ENCODE measurements around the gene KLHL9. TPM values are rescaled to one million over a fixed set of nuclear protein-coding genes. Genes with fewer than 3 reads are reported as not detected.
"Not testable (repeated sequence)": the region's sequence is repeated elsewhere in the genome, so short reads cannot be mapped to it uniquely, and the experiment has no call there.

Gene KLHL9, protein sequence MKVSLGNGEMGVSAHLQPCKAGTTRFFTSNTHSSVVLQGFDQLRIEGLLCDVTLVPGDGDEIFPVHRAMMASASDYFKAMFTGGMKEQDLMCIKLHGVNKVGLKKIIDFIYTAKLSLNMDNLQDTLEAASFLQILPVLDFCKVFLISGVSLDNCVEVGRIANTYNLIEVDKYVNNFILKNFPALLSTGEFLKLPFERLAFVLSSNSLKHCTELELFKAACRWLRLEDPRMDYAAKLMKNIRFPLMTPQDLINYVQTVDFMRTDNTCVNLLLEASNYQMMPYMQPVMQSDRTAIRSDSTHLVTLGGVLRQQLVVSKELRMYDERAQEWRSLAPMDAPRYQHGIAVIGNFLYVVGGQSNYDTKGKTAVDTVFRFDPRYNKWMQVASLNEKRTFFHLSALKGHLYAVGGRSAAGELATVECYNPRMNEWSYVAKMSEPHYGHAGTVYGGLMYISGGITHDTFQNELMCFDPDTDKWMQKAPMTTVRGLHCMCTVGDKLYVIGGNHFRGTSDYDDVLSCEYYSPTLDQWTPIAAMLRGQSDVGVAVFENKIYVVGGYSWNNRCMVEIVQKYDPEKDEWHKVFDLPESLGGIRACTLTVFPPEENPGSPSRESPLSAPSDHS
- total RNA-seq, result 33.6 and 35.2 TPM in 2 replicates
- long read RNA-seq, full-length matches to known transcripts, result 372 of 378 reads
- long read RNA-seq, partial matches to known transcripts, result 0 of 378 reads
- long read RNA-seq, other reads (novel, unspliced or antisense), result 6 of 378 reads

DNA sequence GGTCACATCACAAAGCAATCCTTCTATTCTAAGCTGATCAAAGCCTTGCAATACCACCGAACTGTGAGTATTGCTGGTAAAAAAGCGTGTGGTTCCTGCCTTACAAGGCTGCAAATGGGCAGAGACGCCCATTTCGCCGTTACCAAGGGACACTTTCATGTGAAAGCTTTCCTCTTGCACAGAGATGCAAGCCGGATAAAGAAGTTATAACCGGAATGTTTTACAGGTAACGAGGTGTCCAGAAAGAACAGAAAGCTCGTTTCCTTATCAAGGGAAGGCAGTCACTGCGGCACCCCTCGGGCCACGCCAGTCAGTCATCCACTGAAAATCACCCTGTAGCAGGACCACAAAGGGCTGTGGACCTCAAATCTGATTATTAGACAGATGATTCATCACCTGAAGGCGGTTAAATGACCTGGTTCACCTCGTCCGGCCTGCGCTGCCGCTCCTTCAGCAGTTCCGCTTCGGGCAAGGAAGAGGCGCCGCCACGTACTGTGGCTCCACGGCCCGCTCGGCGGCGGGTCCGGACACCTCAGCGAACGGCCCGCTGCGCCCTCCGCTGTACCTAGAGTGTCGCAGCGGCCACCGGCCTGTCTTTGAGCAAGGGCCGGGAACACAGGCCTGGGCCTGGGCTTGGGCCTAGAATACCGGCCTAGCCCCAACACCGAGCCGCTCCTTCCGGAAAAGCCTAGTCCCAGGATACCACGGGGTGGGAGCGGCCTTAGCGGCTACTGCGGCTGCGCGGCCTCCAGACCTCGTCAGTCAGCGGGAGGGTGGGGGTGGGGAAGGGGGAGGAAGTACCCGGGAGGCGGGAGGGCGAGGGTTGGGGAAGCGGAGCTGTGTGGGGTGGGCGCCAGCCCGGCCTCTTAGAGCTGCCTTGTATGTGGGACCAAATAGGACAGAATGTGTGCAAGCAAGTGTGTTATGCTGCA lies at the start of gene KLHL9:
Gene KLHL9 (minus strand): TSS at position 704 of the 932 bp plus-strand sequence. CDS start 545 bp downstream, at position 159.
- peak within 1 kb of the TSS; percentile 87 for H3K4me3 Mint-ChIP-seq (ENCODE audit: unreplicated experiment)
- peaks cover 6% of the 10 kb centered on the region for H3K36me3 Mint-ChIP-seq (ENCODE audit: unreplicated experiment)
- no peaks in the 10 kb centered on the region for H3K9me3 Mint-ChIP-seq (ENCODE audit: unreplicated experiment)
- peak; percentile 97 for DNase-seq (ENCODE audit: extremely low spot score, unreplicated experiment)
- peaks cover 44% of the 10 kb centered on the region for H3K4me1 Mint-ChIP-seq (ENCODE audit: unreplicated experiment)
- TF ChIP-seq, protein P1, sequence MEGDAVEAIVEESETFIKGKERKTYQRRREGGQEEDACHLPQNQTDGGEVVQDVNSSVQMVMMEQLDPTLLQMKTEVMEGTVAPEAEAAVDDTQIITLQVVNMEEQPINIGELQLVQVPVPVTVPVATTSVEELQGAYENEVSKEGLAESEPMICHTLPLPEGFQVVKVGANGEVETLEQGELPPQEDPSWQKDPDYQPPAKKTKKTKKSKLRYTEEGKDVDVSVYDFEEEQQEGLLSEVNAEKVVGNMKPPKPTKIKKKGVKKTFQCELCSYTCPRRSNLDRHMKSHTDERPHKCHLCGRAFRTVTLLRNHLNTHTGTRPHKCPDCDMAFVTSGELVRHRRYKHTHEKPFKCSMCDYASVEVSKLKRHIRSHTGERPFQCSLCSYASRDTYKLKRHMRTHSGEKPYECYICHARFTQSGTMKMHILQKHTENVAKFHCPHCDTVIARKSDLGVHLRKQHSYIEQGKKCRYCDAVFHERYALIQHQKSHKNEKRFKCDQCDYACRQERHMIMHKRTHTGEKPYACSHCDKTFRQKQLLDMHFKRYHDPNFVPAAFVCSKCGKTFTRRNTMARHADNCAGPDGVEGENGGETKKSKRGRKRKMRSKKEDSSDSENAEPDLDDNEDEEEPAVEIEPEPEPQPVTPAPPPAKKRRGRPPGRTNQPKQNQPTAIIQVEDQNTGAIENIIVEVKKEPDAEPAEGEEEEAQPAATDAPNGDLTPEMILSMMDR (IDR thresholded peaks at IDR 0.05), result no peak
- H3K27ac Mint-ChIP-seq (ENCODE audit: unreplicated experiment), result peak within 1 kb of the TSS; percentile 92
- peaks cover 23% of the 10 kb centered on the region for H3K27me3 Mint-ChIP-seq (ENCODE audit: unreplicated experiment)

DNA sequence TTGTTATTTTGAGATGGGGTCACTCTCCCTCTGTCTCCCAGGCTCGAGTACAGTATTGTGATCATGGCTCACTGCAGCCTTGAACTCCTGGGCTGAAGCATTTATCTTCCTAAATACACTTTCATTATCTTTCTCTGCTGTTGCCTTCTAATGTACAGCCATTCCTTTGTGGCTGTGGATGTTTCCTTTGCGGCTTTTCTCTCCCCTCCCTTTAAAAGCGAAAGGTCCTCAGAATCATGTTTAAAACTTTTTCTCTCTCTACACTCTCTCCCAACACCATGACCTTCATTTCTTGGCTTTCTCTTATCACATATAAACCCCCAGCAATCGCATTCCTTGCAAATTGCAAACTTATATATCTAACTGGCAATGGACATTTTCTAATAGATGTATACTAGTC lies 48.4 kb upstream of the KLHL9 start:
- H3K27me3 Mint-ChIP-seq (ENCODE audit: unreplicated experiment), result peaks cover 58% of the 10 kb centered on the region
- H3K36me3 Mint-ChIP-seq (ENCODE audit: unreplicated experiment), result no peaks in the 10 kb centered on the region
- H3K4me1 Mint-ChIP-seq (ENCODE audit: unreplicated experiment), result no peaks in the 10 kb centered on the region
- no peak overlapping the region for H3K27ac Mint-ChIP-seq (ENCODE audit: unreplicated experiment)
- no peaks in the 10 kb centered on the region for H3K9me3 Mint-ChIP-seq (ENCODE audit: unreplicated experiment)
- no peak for DNase-seq (ENCODE audit: extremely low spot score, unreplicated experiment)
- H3K4me3 Mint-ChIP-seq (ENCODE audit: unreplicated experiment), result no peak overlapping the region
- TF ChIP-seq, protein P1 (IDR thresholded peaks at IDR 0.05), result no peak

DNA sequence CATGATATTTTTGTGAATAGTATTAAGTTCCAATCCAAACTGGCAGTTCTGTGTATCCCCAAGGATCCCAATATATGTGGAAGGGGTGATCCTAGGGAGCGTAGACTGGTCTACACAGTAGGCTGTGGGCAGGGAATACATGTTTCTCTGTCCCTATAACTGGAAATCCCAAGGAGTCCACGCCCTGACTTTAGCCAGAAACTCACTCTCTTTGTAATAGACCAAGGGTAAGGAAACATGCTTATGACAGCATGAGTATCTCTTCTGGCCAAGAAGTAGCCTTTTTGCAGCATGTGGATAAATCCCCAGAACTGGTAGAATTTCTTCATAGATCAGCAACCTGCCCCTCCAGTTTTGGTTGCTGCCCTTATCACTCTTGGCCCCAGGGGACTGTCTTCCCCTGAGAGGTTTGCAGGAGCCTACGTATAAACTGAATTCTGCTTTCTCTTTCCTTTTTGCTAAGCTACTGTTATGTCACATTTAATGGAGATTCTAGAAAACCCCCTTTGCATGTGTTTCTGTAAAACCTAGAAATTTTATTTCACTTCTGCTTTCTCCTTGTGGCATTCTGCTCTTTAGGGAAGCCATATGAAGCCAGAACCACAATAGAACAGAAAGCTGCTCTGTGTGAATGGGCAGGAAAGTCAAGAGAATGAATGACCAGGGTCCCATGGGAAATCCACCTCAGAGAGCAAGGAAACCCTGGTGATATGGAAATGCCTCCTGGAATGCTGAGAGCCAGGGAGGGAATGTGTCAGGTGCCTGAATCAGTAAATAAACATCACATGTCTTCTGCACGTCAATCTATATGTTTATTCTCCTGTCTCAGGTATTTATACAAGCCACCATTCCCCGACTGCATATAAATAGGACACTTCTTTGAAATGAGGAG lies 46.5 kb upstream of the KLHL9 start:
- Mint-ChIP-seq H3K36me3 (ENCODE audit: unreplicated experiment) (no peaks in the 10 kb centered on the region), H3K9me3 (ENCODE audit: unreplicated experiment) (no peaks in the 10 kb centered on the region), H3K27me3 (ENCODE audit: unreplicated experiment) (peaks cover 59% of the 10 kb centered on the region), H3K27ac (ENCODE audit: unreplicated experiment) (no peak overlapping the region), H3K4me1 (ENCODE audit: unreplicated experiment) (no peaks in the 10 kb centered on the region), H3K4me3 (ENCODE audit: unreplicated experiment) (no peak overlapping the region)
- TF ChIP-seq, protein P1 (IDR thresholded peaks at IDR 0.05), result no peak
- no peak for DNase-seq (ENCODE audit: extremely low spot score, unreplicated experiment)

DNA sequence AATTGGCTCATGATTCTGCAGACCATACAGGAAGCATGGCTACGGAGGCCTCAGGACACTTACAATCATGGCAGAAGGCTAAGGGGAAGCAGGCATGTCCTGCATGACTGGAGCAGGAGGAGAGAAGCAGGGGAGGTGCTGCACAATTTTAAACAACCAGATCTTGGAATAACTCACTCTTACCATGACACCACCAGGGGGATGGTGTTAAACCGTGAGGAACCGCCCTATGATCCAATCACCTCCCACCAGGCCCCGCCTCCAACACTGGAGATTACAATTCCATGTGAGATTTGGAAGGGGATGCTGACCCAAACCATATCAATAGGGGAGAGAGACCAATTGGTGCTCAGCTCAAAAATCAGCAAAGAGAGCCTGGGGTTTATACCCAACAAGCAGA lies 36.3 kb upstream of the KLHL9 start:
- DNase-seq (ENCODE audit: extremely low spot score, unreplicated experiment); H3K4me1 Mint-ChIP-seq (ENCODE audit: unreplicated experiment); H3K27ac Mint-ChIP-seq (ENCODE audit: unreplicated experiment); H3K4me3 Mint-ChIP-seq (ENCODE audit: unreplicated experiment); H3K9me3 Mint-ChIP-seq (ENCODE audit: unreplicated experiment); H3K36me3 Mint-ChIP-seq (ENCODE audit: unreplicated experiment): not testable (repeated sequence)
- H3K27me3 Mint-ChIP-seq (ENCODE audit: unreplicated experiment), result peaks cover 28% of the 10 kb centered on the region
